Central memory CD8-positive, alpha-beta T cell (primary cell): ENCODE results near the gene SYN1.

Experiments used
- ATAC-seq: fragments of 150-1000 bp; cut with Tn5 transposase; replicated peaks from 2 replicates; pipeline ENCODE4 v1.10.0; 2022; ENCODE audit warnings: mild to moderate bottlenecking, moderate FRiP score, moderate number of reproducible peaks; ENCODE audit not compliant: poor library complexity, severe bottlenecking; ENCODE audit errors: extremely low read depth
- DNase-seq, 2 donors: peaks; one replicate each; pipeline ENCODE4 v3.0.0; 2021; ENCODE audit warnings: low spot score in 2 of 2
- H3K27ac Mint-ChIP-seq: one replicate; pipeline ENCODE4 v1.8.0; 2022; ENCODE audit warnings: low read depth, mild to moderate bottlenecking, moderate library complexity, mixed read lengths
- H3K27me3 Mint-ChIP-seq: one replicate; pipeline ENCODE4 v1.8.0; 2022; ENCODE audit warnings: mixed read lengths
- H3K36me3 Mint-ChIP-seq: one replicate; pipeline ENCODE4 v1.8.0; 2022; ENCODE audit warnings: mild to moderate bottlenecking, moderate library complexity, mixed read lengths; ENCODE audit not compliant: insufficient read depth
- H3K4me1 Mint-ChIP-seq: one replicate; pipeline ENCODE4 v1.8.0; 2022; ENCODE audit warnings: mixed read lengths
- H3K4me3 Mint-ChIP-seq: one replicate; pipeline ENCODE4 v1.8.0; 2022; ENCODE audit warnings: mild to moderate bottlenecking, moderate library complexity, mixed read lengths
- H3K9me3 Mint-ChIP-seq: one replicate; pipeline ENCODE4 v1.8.0; 2022; ENCODE audit warnings: mixed read lengths

SYN1 gene

DNA sequence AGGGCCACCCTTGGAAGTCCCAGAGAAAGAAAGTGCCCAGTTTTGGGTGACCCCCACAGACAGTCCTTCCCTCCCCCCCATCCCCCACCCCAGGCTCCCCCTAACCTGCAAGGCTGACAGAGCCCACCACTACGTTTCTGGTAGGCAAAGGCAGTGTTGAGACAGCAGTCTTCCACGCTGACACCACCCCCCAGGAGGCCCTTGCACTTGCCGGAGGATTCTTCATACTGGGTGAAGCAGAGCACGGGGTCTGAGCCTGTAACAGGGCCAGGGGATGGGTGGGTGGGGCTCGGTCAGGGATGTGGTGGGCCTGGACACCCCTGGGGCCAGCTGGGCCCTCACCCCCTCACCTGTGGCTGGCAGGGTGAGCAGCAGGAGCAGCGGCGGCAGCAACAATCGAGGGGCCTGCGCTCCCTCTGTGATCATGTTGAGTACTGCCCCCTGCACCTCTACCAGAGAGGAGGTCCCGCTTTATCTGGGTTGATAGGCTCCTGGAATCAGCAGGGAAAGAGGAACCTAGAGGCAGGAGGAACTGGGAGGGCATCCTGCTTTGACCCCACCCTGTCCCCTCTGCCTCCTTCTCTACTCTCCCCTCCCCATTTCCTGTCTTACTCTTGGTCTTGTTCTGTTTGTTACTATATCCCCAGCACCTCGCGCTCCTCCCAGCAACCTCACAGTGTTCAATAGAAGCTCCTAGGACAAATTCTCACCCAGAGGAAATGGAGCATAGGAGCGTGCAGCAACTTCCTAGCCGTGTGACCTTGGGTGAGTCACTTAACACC, 10.0 kb upstream of the SYN1 start, which contains the start of gene CFP:
Gene CFP, minus strand, starts transcription at position 512 of the 782 bp plus-strand sequence. Its CDS starts 86 bp downstream, at position 426.
- H3K36me3 Mint-ChIP-seq, result peaks cover 6% of the 10 kb centered on the region
- H3K27me3 Mint-ChIP-seq, result no peaks in the 10 kb centered on the region
- H3K4me3 Mint-ChIP-seq, result peak within 1 kb of the TSS; percentile 60
- no peaks in the 10 kb centered on the region for H3K9me3 Mint-ChIP-seq
- ATAC-seq (no peak), DNase-seq (no peak)
- peaks cover 13% of the 10 kb centered on the region for H3K4me1 Mint-ChIP-seq
- H3K27ac Mint-ChIP-seq, result no peak within 1 kb of the TSS

DNA sequence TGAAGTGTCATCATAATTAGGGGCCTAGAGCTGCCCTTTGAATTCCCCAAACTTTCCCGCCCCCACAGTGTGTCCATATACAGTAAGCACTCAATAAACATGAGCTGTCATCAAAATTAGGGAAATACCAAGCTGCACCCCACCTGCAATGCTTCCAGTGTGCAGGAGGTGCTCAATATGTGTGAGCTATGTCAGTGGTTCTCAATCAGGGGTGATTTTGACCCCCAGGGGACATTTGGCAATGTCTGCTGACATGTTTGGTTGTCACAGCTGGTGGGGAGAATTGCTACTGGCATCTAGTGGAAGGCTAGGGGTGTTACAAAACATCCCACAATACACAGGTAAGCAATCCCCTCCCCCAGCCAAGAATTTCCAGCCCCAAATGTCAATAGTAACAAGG, 9.3 kb upstream of the SYN1 start:
- DNase-seq (no peak), ATAC-seq (no peak)
- peaks cover 6% of the 10 kb centered on the region for H3K36me3 Mint-ChIP-seq
- no peak overlapping the region for H3K27ac Mint-ChIP-seq
- H3K4me3 Mint-ChIP-seq, result no peak overlapping the region
- peaks cover 13% of the 10 kb centered on the region for H3K4me1 Mint-ChIP-seq
- H3K9me3 Mint-ChIP-seq, result no peaks in the 10 kb centered on the region
- peaks cover 3% of the 10 kb centered on the region for H3K27me3 Mint-ChIP-seq

DNA sequence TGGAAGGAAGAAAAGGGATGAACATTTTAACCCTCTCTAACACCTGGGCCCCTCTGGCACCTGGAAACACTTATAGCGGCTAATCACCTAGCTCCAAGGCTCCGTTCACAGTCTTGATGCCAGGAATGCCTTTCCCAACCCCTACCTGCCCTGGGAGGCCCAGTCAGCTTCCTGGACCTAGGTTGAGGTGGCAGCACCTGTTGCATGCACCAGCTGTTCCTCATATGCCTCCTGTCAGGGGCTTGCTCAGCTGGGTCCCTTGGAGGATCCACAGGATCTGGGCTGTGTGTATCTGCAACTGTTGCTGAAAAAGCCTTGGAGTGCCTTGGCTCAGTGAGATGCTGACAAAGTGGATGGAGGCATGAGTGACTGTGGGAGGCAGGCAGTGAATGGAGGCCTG, 5.7 kb upstream of the SYN1 start:
- Mint-ChIP-seq H3K4me1 (peaks cover 10% of the 10 kb centered on the region), H3K9me3 (no peaks in the 10 kb centered on the region), H3K36me3 (peaks cover 6% of the 10 kb centered on the region), H3K27ac (no peak overlapping the region), H3K27me3 (peaks cover 25% of the 10 kb centered on the region), H3K4me3 (no peak overlapping the region)
- ATAC-seq (no peak), DNase-seq (no peak)

DNA sequence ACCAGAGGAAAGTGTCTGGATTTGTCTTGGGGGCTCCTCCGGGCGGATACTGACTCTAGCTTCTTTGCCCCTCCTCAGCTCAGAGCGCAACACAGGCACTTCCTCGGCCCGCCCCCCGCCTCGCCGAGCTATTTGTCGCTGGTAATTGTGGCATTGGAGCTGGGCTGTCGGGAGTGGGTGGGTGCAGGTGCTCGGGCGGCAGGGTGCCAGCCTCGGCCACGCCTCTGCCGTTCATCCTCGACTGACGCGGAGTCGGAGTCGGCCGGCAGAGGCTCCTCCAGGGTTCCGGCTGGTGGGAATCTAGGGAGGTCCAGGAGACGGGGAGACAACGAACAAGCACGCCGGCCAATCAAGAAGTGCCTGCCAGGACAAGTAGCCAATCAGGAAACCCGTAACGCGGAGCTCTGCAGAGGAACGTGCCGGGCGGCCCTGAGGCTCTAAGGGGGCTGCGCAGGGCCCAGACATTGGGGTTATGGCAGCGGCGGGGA, 3.9 kb upstream of the SYN1 start:
- Mint-ChIP-seq H3K27ac (no peak overlapping the region), H3K36me3 (peaks cover 12% of the 10 kb centered on the region), H3K4me1 (peaks cover 12% of the 10 kb centered on the region), H3K27me3 (peaks cover 25% of the 10 kb centered on the region), H3K4me3 (peak overlapping the region; percentile 27), H3K9me3 (no peaks in the 10 kb centered on the region)
- no peak for ATAC-seq
- DNase-seq, result no peak

DNA sequence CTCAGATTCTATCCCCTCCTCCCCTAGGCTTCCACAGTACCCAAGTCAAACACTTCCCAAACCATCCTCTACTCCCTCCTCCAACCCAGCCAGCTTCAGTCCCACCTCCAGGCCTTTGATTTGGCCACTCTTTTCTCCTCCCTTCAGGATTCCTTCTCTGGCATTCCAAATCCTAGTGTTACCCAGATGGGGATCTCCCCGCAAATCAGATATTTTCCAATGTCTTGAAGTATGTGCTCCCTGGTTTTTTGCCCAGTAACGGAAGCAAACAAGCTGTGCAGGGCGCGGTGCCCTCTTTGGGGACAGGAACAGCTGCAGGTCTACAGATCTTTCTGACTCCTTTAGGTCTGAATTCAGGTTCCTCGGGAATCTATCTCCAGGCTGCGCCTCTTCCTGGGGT, 2.2 kb upstream of the SYN1 start:
- H3K36me3 Mint-ChIP-seq, result peaks cover 13% of the 10 kb centered on the region
- no peak overlapping the region for H3K27ac Mint-ChIP-seq
- no peaks in the 10 kb centered on the region for H3K9me3 Mint-ChIP-seq
- no peak for ATAC-seq
- no peak overlapping the region for H3K4me3 Mint-ChIP-seq
- peaks cover 34% of the 10 kb centered on the region for H3K27me3 Mint-ChIP-seq
- peaks cover 13% of the 10 kb centered on the region for H3K4me1 Mint-ChIP-seq
- DNase-seq, result no peak

DNA sequence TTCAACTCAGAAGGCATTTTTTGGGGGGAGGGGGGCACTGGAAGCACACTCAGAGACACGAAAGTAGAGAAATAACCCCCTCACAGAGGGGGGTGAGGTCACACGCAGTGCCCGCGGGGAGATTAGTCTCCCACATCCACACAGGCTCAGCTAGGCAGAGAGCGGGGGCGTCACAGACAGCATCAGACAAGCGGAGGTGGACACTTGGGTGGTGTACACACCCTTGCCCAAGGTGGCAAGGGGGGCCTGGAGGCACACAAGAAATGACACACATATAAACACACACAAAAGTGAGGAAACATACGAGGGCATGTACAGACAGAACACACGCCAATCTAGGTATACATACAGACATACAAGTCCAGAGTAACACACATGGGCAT, 637 bp upstream of the SYN1 start:
- ATAC-seq (no peak), DNase-seq (no peak)
- H3K27me3 Mint-ChIP-seq, result peaks cover 34% of the 10 kb centered on the region
- peak overlapping the region; percentile 20 for H3K4me3 Mint-ChIP-seq
- peaks cover 11% of the 10 kb centered on the region for H3K36me3 Mint-ChIP-seq
- H3K9me3 Mint-ChIP-seq, result no peaks in the 10 kb centered on the region
- H3K4me1 Mint-ChIP-seq, result peaks cover 13% of the 10 kb centered on the region
- no peak overlapping the region for H3K27ac Mint-ChIP-seq

DNA sequence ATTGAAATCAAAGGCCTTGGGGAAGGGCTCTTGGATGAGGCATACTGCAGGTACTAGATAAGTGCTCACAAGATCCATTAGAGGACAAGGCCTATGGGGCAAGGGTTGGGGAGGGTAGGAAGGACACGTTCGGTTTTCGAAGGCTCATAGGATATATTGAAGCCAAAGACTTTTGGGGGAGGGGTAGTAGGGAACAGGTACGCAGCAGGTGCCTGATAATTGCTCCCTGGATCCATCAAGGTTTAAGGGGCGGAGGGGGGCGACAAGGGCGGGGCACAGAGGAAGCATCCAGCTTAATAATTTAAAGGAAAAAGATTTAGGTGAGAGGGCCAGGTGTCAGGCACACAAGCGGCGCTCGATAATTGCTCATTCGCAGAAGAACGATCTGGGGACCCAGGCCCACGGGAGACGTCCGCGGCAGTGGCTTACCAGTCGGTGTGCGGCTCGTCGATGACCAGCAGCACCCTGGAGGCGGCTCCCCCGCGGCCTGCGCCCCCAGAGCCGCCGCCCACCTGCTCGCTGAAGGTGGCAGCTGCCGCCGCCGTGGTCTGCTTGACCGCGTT, 653 bp downstream of the SYN1 start:
- peak overlapping the region; percentile 76 for H3K4me3 Mint-ChIP-seq
- peaks cover 31% of the 10 kb centered on the region for H3K27me3 Mint-ChIP-seq
- no peak overlapping the region for H3K27ac Mint-ChIP-seq
- no peaks in the 10 kb centered on the region for H3K9me3 Mint-ChIP-seq
- H3K36me3 Mint-ChIP-seq, result peaks cover 9% of the 10 kb centered on the region
- ATAC-seq, result no peak
- DNase-seq, result no peak
- H3K4me1 Mint-ChIP-seq, result peaks cover 13% of the 10 kb centered on the region

DNA sequence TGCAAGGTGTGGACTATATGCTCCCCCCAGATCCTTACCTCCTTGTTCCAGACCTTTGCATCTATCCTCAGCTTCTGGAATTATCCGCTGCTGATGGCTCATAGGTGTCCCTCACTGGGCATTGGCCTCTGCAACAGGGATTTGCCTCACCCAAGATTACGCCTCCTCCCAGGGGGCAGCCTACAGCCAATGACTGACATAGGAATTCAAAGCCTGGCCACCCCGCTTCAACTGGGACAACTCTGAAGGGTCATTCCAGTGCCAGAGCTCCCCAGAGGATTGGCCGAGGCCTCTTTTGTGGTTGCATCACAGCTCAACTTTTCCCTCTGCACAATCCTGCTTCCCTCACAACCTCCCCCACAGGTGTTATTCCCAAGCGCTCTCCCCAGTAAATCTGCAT, 5.0 kb downstream of the SYN1 start:
- DNase-seq, result no peak
- no peaks in the 10 kb centered on the region for H3K9me3 Mint-ChIP-seq
- H3K27me3 Mint-ChIP-seq, result peaks cover 8% of the 10 kb centered on the region
- H3K36me3 Mint-ChIP-seq, result peaks cover 6% of the 10 kb centered on the region
- no peak for ATAC-seq
- H3K27ac Mint-ChIP-seq, result no peak overlapping the region
- H3K4me1 Mint-ChIP-seq, result peaks cover 5% of the 10 kb centered on the region
- H3K4me3 Mint-ChIP-seq, result no peak overlapping the region

DNA sequence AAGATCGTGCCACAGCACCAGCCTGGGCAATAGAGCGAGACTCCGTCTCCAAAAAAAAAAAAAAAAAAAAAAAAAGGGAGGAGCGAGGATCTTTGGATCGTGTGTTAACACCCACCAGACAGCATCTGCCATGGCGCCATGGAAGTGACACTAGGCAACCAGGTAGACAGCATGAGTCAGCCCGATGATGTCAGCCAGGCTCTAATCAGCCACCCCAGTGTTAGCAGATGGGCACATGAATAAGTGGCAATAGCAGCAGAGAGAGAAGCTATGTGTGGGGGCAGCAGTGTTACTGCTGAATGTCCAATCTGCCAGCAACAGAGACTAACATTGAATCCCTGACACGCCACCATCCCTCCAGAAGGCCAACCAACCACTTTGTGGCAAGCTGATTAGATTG, 6.6 kb downstream of the SYN1 start:
- peaks cover 8% of the 10 kb centered on the region for H3K27me3 Mint-ChIP-seq
- no peak overlapping the region for H3K27ac Mint-ChIP-seq
- no peaks in the 10 kb centered on the region for H3K4me1 Mint-ChIP-seq
- H3K4me3 Mint-ChIP-seq, result no peak overlapping the region
- H3K36me3 Mint-ChIP-seq, result peaks cover 2% of the 10 kb centered on the region
- no peaks in the 10 kb centered on the region for H3K9me3 Mint-ChIP-seq
- DNase-seq (no peak), ATAC-seq (no peak)

DNA sequence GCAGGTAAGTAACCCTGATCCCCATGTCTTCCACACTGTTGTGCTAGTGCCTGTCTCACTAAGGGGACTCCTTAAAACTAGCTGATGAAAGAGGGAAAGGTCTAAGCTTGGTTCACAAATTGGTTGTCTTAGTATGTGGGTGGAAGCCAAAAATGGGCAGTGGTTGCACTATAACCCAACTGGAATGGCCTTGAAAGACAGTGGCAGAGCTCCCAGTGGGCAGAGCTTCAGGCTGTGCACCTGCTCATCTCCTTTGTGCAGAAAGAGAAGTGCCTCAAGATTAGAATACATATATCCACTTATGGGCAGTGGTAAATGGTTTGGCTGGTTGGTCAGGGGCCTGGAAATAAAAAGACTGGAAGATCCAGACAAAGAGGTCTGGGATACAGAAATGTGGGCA, 7.2 kb downstream of the SYN1 start:
- no peaks in the 10 kb centered on the region for H3K4me1 Mint-ChIP-seq
- H3K4me3 Mint-ChIP-seq, result no peak overlapping the region
- no peak overlapping the region for H3K27ac Mint-ChIP-seq
- H3K36me3 Mint-ChIP-seq, result no peaks in the 10 kb centered on the region
- H3K27me3 Mint-ChIP-seq, result peaks cover 2% of the 10 kb centered on the region
- ATAC-seq (no peak), DNase-seq (no peak)
- H3K9me3 Mint-ChIP-seq, result no peaks in the 10 kb centered on the region

DNA sequence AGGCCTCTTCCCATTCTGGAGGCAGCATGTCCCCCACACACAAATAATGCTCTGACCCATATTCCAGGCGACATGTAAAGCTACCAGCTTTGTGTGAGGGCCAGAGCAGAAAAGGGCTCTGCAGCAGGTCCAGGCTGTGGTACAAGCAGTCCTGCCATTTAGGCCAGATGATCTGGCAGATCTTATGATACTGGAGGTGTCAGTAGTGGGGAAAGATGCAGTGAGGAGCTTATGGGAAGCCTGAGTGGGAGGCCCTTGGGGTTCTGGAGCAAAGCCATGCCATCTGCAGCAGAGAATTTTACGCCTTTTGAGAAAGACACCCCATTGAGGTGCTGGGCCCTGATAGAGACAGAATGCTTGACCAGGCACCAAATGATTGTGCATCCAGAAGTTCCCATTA, 7.7 kb downstream of the SYN1 start:
- ATAC-seq (no peak), DNase-seq (no peak)
- Mint-ChIP-seq H3K4me1 (no peaks in the 10 kb centered on the region), H3K27me3 (no peaks in the 10 kb centered on the region), H3K4me3 (no peak overlapping the region), H3K36me3 (no peaks in the 10 kb centered on the region), H3K27ac (no peak overlapping the region), H3K9me3 (no peaks in the 10 kb centered on the region)

DNA sequence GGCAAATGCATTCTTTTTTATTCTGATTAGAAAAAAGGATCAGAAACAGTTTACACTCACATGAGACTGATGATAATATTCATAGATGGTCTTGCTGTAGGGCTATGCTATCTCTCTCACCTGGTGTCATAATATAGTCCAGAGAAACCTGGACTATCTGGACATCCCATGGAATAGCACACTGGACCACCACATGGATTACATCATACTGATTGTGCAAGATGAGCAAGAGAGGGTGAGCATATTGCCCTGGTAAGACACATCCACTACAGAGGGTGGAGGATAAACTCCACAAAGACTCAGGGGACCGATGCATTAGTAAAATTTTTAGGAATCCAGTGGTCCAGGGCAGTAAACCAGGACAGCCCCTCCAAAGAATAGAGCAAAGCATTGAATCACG, 8.2 kb downstream of the SYN1 start:
- Mint-ChIP-seq H3K4me1 (no peaks in the 10 kb centered on the region), H3K27ac (no peak overlapping the region), H3K36me3 (no peaks in the 10 kb centered on the region), H3K9me3 (no peaks in the 10 kb centered on the region), H3K27me3 (no peaks in the 10 kb centered on the region), H3K4me3 (no peak overlapping the region)
- DNase-seq, result no peak
- ATAC-seq, result no peak

DNA sequence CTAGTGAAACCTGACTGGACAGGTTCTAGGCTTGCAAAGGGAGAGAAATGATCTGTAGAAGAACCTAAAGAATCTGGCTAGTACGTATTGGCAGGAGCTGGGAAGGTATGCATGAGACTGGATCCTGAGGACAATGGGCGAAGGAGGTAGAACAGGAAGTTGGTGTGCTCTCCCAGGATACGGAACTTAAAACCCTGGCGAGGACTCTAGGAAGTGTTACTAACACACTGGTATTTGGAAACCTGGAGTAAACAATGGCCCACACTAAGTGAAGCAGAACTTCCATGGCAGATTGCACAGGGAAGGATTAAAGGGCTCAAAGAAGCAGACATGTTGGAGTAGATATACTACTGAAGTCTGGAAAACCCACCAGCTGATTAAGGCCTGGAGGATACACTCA, 9.1 kb downstream of the SYN1 start:
- Mint-ChIP-seq H3K4me3 (no peak overlapping the region), H3K4me1 (no peaks in the 10 kb centered on the region), H3K36me3 (no peaks in the 10 kb centered on the region), H3K9me3 (no peaks in the 10 kb centered on the region), H3K27me3 (no peaks in the 10 kb centered on the region), H3K27ac (no peak overlapping the region)
- DNase-seq (no peak), ATAC-seq (no peak)
